ENCODE measurements around the gene CCDC54. TPM values are rescaled to one million over a fixed set of nuclear protein-coding genes. Genes with fewer than 3 reads are reported as not detected.
"Not testable (repeated sequence)": the region's sequence is repeated elsewhere in the genome, so short reads cannot be mapped to it uniquely, and the experiment has no call there.

Gene CCDC54
- not detected in 2 replicates for polyA plus RNA-seq (2011; rRNA removed)
- not detected in 2 replicates for polyA minus RNA-seq (2011; rRNA and poly(A)+ RNA removed)

DNA sequence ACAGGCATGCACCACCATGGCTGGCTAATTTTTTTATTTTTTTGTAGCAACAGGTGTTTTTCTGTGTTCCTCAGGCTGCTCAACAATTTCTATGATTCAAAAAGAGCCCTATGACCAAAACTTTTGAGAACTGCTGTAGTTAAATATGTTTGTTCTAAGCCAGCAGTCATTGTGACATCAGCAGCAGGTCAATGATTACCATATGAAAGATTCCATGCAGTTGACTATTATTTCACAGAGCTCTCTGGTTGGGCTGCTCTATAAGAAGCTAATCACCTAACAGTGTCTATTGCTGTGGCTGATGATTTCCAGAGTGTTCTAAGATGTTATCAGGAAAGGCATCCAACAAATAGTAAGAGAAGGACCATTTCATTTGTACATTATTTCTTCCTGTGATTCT, at the start of gene CCDC54:
CCDC54 (plus strand) TSS at position 289 of the 400 bp plus-strand sequence. CDS start 149 bp downstream, outside the sequence.
- no peak for DNase-seq (ENCODE audit: low read depth)
- TF ChIP-seq CTCF (IDR thresholded peaks at IDR 0.05; ENCODE audit: insufficient read depth, low read depth, low read length) = no peak
- ChIA-PET CTCF (interaction anchor here (0.9 kb wide), 1 partner anchor 105 kb away, joined by 3 read pairs; no protein-coding TSS in a partner anchor), POLR2A (no interaction called here)
- Histone ChIP-seq H3K27me3 (ENCODE audit: control insufficient read depth, insufficient read depth, low read length) (no peaks in the 10 kb centered on the region), H3K4me3 (ENCODE audit: low read depth, low read length) (no peak within 1 kb of the TSS), H3K36me3 (ENCODE audit: control insufficient read depth, insufficient read depth, low read length) (no peaks in the 10 kb centered on the region)

DNA sequence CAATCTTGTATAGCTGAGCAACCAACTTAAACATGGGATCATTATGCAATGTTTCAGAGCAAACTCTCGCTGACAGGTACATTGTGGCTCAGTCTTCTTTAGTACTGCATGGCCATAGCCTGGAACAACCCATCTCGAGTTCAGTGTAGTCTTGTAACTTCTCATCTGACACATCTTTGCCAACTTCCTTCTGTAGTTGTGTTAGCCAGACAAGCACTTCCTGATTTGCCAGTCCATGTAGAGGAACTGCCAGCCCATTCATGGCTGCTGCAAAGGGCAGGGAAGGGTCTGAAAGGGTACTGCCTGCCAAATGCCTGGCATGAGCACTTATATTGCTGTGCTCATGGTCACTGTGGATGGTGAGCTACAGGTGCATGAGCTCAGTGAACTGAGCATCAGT, 49.2 kb upstream of the CCDC54 start:
- TF ChIP-seq CTCF (IDR thresholded peaks at IDR 0.05; ENCODE audit: insufficient read depth, low read depth, low read length) = no peak

DNA sequence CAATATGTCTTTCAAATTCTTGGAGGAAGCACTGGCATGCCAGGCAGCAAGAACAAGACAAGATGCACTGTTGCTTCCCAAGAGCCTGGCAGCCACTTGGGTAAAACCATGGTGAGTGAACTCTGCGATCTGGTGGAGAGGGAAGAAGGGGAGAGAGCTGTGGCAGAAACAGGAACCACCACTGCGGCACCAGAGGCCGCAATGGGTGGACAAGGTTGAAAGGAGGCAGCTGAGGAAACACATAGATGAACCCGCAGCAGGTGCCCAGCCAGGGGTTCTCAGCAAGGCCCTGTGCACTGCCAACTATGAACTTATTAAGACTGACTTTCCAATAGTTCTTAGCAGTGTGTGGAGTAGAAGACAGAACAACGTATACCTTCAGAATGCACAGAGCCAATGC, 48.2 kb upstream of the CCDC54 start:
- H3K27me3 ChIP-seq (ENCODE audit: control insufficient read depth, insufficient read depth, low read length) = no peaks in the 10 kb centered on the region
- ChIA-PET CTCF (interaction anchor here (1.7 kb wide), 1 partner anchor 11 kb away, joined by 3 read pairs; no protein-coding TSS in a partner anchor), POLR2A (no interaction called here)
- no peak for DNase-seq (ENCODE audit: low read depth)
- H3K36me3 ChIP-seq (ENCODE audit: control insufficient read depth, insufficient read depth, low read length) = no peaks in the 10 kb centered on the region
- no peak overlapping the region for H3K4me3 ChIP-seq (ENCODE audit: low read depth, low read length)
- TF ChIP-seq CTCF (IDR thresholded peaks at IDR 0.05; ENCODE audit: insufficient read depth, low read depth, low read length) = no peak

More for the DNA sequence above, 49.2 kb upstream of the CCDC54 start:
- CTCF ChIA-PET = no interaction called here
- POLR2A ChIA-PET = no interaction called here
- Histone ChIP-seq H3K36me3 (ENCODE audit: control insufficient read depth, insufficient read depth, low read length) (no peaks in the 10 kb centered on the region), H3K4me3 (ENCODE audit: low read depth, low read length) (no peak overlapping the region), H3K27me3 (ENCODE audit: control insufficient read depth, insufficient read depth, low read length) (no peaks in the 10 kb centered on the region)
- DNase-seq (ENCODE audit: low read depth) = no peak

- CTCF ChIA-PET; H3K4me3 ChIP-seq (ENCODE audit: low read depth, low read length); H3K27me3 ChIP-seq (ENCODE audit: control insufficient read depth, insufficient read depth, low read length); H3K36me3 ChIP-seq (ENCODE audit: control insufficient read depth, insufficient read depth, low read length); POLR2A ChIA-PET; DNase-seq (ENCODE audit: low read depth): not testable (repeated sequence)
These were observed 37.5 kb upstream of the CCDC54 start for GRCh38 chr3:107339690-107340089.

GRCh38 chr3:107344722-107345121, 32.5 kb upstream of the CCDC54 start:
- no peak for TF ChIP-seq CTCF (IDR thresholded peaks at IDR 0.05; ENCODE audit: insufficient read depth, low read depth, low read length)
- Histone ChIP-seq H3K4me3 (ENCODE audit: low read depth, low read length) (no peak overlapping the region), H3K36me3 (ENCODE audit: control insufficient read depth, insufficient read depth, low read length) (no peaks in the 10 kb centered on the region), H3K27me3 (ENCODE audit: control insufficient read depth, insufficient read depth, low read length) (no peaks in the 10 kb centered on the region)
- CTCF ChIA-PET = no interaction called here
- POLR2A ChIA-PET = no interaction called here
- DNase-seq (ENCODE audit: low read depth) = no peak

DNA sequence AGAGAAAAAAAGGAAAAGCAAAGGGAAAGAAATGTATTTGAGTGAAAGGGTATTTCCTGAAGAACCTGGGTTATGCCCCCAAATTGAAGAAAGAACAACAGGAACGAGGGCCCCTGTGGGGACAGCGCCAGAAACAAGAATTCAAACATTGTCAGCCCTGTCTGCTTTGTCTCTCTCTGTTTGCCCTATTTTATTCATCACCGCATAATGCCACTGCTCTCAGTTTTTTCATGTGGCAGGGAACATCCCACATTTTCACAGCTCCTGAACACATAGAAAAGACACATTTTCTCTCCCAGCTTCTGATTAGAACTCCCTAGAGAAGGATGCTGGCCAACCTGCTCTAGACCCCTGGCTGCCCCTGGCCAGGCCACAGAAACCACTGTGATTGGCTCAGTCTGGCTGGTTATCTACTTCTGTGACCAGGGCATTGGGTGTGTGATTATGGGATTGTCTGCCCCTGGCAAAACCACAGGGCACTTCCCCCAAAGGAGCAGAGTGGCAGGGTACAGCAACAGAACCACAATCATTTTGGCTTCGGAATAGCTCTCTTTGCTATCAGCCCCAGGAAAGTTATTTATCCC, 31.3 kb upstream of the CCDC54 start:
- Histone ChIP-seq H3K27me3 (ENCODE audit: control insufficient read depth, insufficient read depth, low read length) (no peaks in the 10 kb centered on the region), H3K36me3 (ENCODE audit: control insufficient read depth, insufficient read depth, low read length) (no peaks in the 10 kb centered on the region), H3K4me3 (ENCODE audit: low read depth, low read length) (no peak overlapping the region)
- no peak for TF ChIP-seq CTCF (IDR thresholded peaks at IDR 0.05; ENCODE audit: insufficient read depth, low read depth, low read length)
- no peak for DNase-seq (ENCODE audit: low read depth)
- POLR2A ChIA-PET = no interaction called here
- CTCF ChIA-PET = no interaction called here
